ENCODE measurements around the gene EIF4E1B.

GRCh38 chr5:176694631-176695030, 64.2 kb downstream of the EIF4E1B start:
- TF ChIP-seq CTCF (IDR thresholded peaks at IDR 0.05): no peak
- no peak for TF ChIP-seq POLR2AphosphoS5 (IDR thresholded peaks at IDR 0.05)
